Pons (tissue), 1 donor: ENCODE data around the gene BTBD6.
A peak's percentile ranks its signal among the peaks of the same experiment; 100 is the strongest.

Source experiments
- DNase-seq: peaks from one replicate; pipeline ENCODE4 v3.0.0-alpha.2; 2016; ENCODE audit warnings: low spot score

Gene BTBD6

GRCh38 chr14:105248368-105249181 lies at the start of gene BTBD6:
Gene BTBD6 (plus strand): TSS chr14:105248533. CDS start chr14:105248712, 179 bp downstream.
- DNase-seq, result peak; percentile 59

DNA sequence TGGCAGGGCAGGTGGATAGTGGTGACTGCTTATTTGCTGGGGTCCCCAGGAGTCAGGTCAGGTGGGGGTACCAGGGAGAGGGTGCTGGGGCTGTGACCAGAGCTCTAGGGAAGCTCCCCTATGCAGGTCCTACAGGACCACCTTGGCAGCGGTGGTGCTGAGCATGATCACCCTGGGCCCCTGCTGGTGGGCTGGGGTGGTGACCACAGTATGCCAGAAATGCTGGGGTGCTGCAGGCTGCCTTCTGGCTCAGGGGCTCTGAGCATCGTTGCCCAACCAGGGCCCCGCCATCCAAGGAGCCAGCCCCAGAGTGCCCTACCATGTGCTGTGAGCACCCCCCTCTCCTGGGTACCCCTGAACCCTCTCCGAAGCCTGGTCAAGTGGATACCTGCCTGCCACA lies 49.7 kb upstream of the BTBD6 start:
- DNase-seq, result no peak

DNA sequence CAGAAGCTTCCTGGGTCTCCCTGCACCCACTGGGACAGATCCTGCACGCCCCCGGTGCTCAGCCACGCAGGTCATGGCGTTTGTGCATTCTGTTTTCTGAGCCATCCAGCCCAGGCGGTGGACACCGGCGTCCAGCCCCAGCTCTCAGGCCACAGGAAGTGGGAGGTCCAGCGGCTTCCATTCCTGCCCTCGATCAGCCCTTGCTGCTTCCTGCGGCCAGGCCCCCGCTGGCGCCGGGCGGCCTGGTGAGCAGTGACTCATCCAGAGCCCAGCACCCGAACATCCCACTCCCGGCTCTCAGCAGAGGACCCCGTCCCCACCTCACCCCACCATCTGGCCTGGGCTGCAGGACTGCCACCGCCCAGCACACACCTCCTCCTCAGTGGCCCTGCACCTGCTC lies 49.2 kb upstream of the BTBD6 start:
- no peak for DNase-seq

DNA sequence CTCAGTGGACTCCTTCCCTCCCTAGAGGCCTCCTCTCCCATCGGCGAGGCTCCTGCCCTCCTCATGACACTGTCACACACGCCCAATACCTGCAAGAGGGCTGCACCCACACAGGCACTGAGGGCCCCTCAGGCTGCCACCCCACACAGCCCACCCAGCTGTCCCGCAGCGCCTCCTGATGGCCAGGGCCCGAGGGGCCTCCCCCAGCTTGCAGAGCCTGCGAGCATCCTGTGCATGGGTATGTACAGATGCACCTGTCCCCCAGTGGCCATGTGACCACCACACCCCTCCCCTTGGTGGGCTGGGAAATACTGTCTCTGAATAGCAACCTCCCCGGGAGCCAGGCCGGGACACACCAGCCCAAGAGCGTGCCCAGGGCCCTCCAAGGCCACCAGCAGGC lies 48.3 kb upstream of the BTBD6 start:
- DNase-seq, result no peak

- no peak for DNase-seq
Observed at GRCh38 chr14:105200641-105201040, 47.7 kb upstream of the BTBD6 start.

GRCh38 chr14:105201156-105201924 lies 47.0 kb upstream of the BTBD6 start:
- DNase-seq, result no peak

- no peak for DNase-seq
Observed at GRCh38 chr14:105201925-105202513, 46.3 kb upstream of the BTBD6 start.

DNA sequence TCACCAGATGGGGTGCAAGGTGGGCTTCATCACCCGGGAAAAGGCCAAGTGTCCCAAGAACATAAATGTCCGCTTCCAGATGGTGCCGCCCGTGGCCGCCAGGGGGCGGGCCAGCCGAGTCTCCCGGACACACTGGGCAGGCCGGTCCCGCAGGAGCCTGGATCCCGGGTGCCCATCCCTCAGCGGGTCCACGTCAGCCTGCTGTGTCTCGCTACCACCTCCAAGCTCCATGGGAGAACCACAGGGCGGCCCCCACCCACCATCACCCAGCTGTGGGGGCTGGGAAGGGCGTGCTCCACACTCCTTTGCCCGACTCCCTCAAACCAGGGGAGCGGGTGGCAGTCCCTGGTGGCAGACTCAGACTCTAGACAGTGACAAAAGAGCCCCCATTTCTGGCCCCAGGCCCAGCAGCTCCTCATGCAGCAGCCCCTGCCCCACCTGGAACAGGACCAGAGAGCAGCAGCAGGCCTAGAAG lies 45.2 kb upstream of the BTBD6 start:
- peak; percentile 58 for DNase-seq

- DNase-seq, result no peak
Observed at GRCh38 chr14:105203701-105204100, 44.6 kb upstream of the BTBD6 start.

- peak; percentile 74 for DNase-seq
Observed at GRCh38 chr14:105204206-105204930, 44.0 kb upstream of the BTBD6 start.

DNA sequence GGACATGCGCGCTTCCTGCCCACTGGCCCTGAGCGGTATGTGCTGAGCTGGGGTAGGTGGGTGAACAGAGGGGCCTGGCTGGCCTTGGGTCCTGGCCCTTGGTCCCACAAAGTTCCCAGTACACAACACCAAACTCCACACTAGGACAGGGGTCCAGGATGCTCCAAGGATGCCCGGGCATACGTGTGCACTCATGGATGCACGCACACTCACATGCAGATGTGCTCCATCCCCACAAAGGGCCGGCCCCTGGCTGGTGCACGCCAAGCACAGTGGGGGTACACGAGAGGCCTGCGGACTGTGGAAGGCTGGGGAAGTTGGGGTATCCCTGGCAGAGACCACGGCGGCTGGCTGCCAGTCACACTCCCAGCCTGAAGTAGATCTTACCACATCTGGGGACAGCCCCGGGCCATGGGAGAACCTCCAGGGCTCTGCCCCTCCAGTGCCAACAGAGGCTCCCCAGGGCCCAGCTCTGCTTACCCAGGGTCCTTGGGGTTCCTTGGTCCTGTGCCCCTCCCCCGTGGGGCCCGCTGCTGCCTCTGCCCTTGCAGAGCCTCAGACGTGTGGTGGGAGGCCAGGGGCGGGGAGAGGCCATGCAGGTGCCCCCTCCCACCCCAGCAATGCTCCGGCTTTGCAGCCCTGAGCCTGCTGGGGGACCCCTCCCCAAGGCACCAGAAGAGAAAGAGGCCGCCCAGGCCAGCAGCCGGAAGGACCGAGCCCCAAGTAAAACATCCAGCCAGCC lies 43.2 kb upstream of the BTBD6 start:
- DNase-seq, result no peak

GRCh38 chr14:105205673-105206208 lies 42.6 kb upstream of the BTBD6 start:
- no peak for DNase-seq

DNA sequence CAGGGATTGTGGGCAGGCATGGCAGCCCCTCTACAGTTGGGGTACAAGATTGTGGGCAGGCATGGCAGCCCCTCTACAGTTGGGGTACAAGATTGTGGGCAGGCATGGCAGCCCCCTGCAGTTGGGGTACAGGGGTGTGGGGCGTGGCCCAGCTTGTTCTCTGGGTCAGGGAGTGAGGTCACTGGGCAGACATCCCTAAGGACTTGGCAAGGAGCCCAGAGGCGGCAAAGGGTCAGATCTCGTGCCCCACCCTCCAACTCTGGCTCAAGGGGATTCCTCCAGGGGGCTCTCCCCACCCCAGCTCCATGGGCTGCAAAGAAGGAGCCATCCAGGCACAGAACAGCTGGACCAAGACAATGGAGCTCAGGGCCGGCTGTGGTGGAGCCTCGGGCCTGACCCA lies 41.5 kb upstream of the BTBD6 start:
- DNase-seq, result no peak

DNA sequence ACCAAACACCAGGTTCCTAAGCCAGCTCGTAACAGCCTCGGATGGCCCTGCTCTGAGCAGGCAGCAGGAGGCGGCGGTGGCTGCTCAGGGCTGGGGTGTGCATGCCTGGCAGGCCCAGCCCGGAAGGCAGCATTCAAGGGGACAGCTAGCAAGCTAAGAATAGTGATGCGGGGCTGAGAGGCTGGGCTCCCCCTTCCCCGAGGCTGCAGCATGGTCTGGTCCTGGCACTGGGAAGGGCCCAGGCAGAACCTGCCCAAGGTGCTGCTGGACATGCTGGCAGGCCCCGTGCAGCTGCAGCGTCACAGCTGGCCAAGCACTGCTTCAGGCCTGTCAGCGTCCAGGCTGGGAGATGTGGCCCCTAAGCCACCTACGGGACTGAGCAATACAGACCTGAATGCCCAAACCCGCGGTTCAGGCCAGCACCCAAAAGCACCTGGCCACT lies 40.9 kb upstream of the BTBD6 start:
- DNase-seq, result no peak

GRCh38 chr14:105207996-105208737 lies 40.2 kb upstream of the BTBD6 start:
- DNase-seq, result no peak

DNA sequence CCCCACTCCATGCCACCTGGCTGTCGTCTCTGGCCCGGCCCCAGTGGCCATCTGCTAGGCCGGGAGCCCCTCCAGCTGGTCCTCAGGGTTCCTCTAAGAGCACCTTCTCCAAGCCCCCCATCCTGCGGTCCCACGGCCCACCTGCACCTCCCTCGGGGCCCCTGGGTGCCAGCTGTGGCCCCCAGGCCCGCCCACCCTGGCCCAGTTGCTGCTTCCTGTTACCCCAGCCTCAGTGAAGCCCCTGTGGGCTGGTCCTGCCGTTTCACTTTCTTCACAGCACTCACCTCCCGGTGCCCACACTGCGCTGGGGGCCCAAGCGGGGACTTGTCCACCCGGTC lies 39.6 kb upstream of the BTBD6 start:
- no peak for DNase-seq

DNA sequence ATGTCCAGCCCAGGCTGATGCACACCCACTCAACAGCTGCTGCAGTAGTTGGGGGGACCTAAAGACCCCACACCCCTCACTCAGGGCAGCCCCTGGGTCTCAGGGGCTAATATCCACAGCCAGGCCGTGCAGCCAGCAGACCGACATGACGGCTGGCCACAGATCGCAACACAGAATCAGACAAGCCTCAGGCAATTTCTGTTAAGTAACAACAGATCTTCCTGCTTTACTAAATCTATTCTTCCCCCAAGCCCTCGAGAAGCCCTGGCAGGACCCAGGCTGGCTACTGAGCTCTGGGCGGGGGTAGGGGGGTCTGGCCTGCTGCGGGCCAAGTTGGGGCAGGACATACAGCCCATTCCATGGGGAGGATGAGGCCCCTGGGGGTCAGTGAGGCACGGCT lies 39.2 kb upstream of the BTBD6 start:
- no peak for DNase-seq

DNA sequence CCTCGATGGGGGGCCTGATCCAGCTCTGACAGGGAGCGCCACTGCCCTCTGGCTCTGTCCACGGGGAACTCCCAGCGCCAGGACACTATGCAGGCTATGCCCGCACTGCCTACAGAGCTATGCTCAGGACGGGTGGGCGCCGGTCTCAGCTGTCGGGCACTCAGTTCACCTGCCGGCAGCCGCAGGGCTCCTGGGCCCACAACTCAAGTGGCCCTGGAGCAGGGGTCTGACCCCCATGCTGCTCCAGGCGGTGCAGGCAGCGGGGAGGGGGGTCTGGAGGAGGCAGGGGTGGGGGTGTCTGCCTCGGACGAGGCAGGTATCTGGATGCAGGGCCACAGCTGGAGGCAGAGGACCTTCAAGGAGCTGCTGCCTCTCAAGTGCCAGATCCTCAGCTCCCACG lies 38.7 kb upstream of the BTBD6 start:
- DNase-seq, result no peak

GRCh38 chr14:105210266-105211025 lies 37.9 kb upstream of the BTBD6 start:
- DNase-seq, result no peak
